PC-9 (cell line): Measurements from ENCODE around the gene KLHL36. TPM values are rescaled to one million over a fixed set of nuclear protein-coding genes. Genes with fewer than 3 reads are reported as not detected.

ENCODE experiments used
- BruUV-seq: library from RNA; stranded (reverse); fragments of 400-500 nt; replicated peaks from 2 replicates; lab custom pipeline; 2021; lab: Mats Ljungman, UMichigan
- CTCF ChIA-PET: fragments of 300-600 bp; sonication (Branson Sonifier 250); formaldehyde crosslinking; loops from one replicate; lab custom pipeline; 2022; ENCODE audit warnings: antibody characterized with exemption; lab: Charles Lee
- POLR2A ChIA-PET: fragments of 300-600 bp; sonication (Branson Sonifier 250); formaldehyde crosslinking; loops from one replicate; lab custom pipeline; 2022; ENCODE audit warnings: antibody characterized with exemption; ENCODE audit not compliant: unreplicated experiment; lab: Charles Lee
- DNase-seq, 2 experiments: peaks; one replicate each; pipeline versions ENCODE4 v3.0.0 to v3.0.0-alpha.2; 2015 to 2022; ENCODE audit warnings: mixed read lengths in 1 of 2
- H2AFZ ChIP-seq: fragments of 200-600 bp; sonication (generic); 2 replicates; pipeline ENCODE4 v1.8.1; 2017; ENCODE audit warnings: antibody characterized with exemption
- H3F3A ChIP-seq: fragments of 200-600 bp; sonication (generic); 2 replicates; pipeline ENCODE4 v1.8.1; 2017; ENCODE audit warnings: antibody characterized with exemption, mild to moderate bottlenecking, low read depth; ENCODE audit not compliant: insufficient read depth
- H3K27ac ChIP-seq: fragments of 200-600 bp; sonication (generic); 2 replicates; pipeline ENCODE4 v1.6.1; 2016; ENCODE audit warnings: mixed run types
- H3K27me3 ChIP-seq: fragments of 200-600 bp; sonication (generic); 2 replicates; pipeline ENCODE4 v1.6.1; 2016; ENCODE audit warnings: low read depth, mixed run types; ENCODE audit not compliant: insufficient read depth
- H3K36me3 ChIP-seq: fragments of 200-600 bp; sonication (generic); 2 replicates; pipeline ENCODE4 v1.6.1; 2016; ENCODE audit warnings: low read depth, mixed run types
- H3K4me1 ChIP-seq: fragments of 200-600 bp; sonication (generic); replicated peaks from 2 replicates; pipeline ENCODE4 v1.6.1; 2016; ENCODE audit warnings: mixed run types; ENCODE audit not compliant: insufficient read depth
- H3K4me2 ChIP-seq: fragments of 200-600 bp; sonication (generic); 2 replicates; pipeline ENCODE4 v1.6.1; 2017; ENCODE audit warnings: mixed run types
- H3K4me3 ChIP-seq: fragments of 200-600 bp; sonication (generic); 2 replicates; pipeline ENCODE4 v1.6.1; 2016; ENCODE audit warnings: mixed run types
- H3K79me2 ChIP-seq: fragments of 200-600 bp; sonication (generic); 2 replicates; pipeline ENCODE4 v1.6.1; 2017; ENCODE audit warnings: low read depth, mixed run types
- H3K9me2 ChIP-seq: fragments of 200-600 bp; sonication (generic); 2 replicates; pipeline ENCODE4 v1.8.1; 2017; ENCODE audit warnings: mild to moderate bottlenecking; ENCODE audit not compliant: insufficient read depth
- H3K9me3 ChIP-seq: fragments of 200-600 bp; sonication (generic); 2 replicates; pipeline ENCODE4 v1.8.1; 2016; ENCODE audit warnings: low read depth; ENCODE audit not compliant: insufficient read depth
- H4K20me1 ChIP-seq: fragments of 200-600 bp; sonication (generic); 2 replicates; pipeline ENCODE4 v1.8.1; 2017; ENCODE audit not compliant: insufficient read depth
- CTCF ChIP-seq: fragments of 200-600 bp; sonication (generic); conservative IDR thresholded peaks from 2 replicates; pipeline ENCODE4 v1.6.1; 2017; ENCODE audit warnings: mixed run types, antibody characterized with exemption, mild to moderate bottlenecking, moderate library complexity
- EZH2 ChIP-seq: fragments of 200-600 bp; sonication (generic); IDR thresholded peaks from 2 replicates; pipeline ENCODE4 v1.8.0; 2017; ENCODE audit warnings: antibody characterized with exemption, low read depth
- intact Hi-C: fragments of 100-400 bp; cut with micrococcal nuclease; formaldehyde crosslinking; loops from one replicate; pipeline ENCODE4 v1.10.0; 2022; ENCODE audit not compliant: unreplicated experiment
- total RNA-seq: library from RNA; stranded (reverse); gene quantifications from 2 replicates; pipeline ENCODE4 v1.2.3, GENCODE V29; 2021

KLHL36 gene
- total RNA-seq, 1 experiment from 2014 or later: 73.8 TPM

- no peaks in the 10 kb centered on the region for H3K9me2 ChIP-seq
- H3K79me2 ChIP-seq: no peaks in the 10 kb centered on the region
- no peaks in the 10 kb centered on the region for H3K9me3 ChIP-seq
- no TSS peak for BruUV-seq
- ChIA-PET CTCF (no interaction called here), POLR2A (no interaction called here)
- intact Hi-C loops: no loop called here
- H3F3A ChIP-seq: peaks cover 17% of the 10 kb centered on the region; the same call in 1 of the 2 replicates
- no peak overlapping the region for H2AFZ ChIP-seq
- no peak for TF ChIP-seq CTCF
- no peak for TF ChIP-seq EZH2
- H3K27ac ChIP-seq: no peak overlapping the region
- no peaks in the 10 kb centered on the region for H3K36me3 ChIP-seq
- no peak overlapping the region for H3K4me3 ChIP-seq
- H3K4me2 ChIP-seq: no peak overlapping the region
- no peak for DNase-seq
- no peaks in the 10 kb centered on the region for H3K27me3 ChIP-seq
- H4K20me1 ChIP-seq: no peaks in the 10 kb centered on the region
- peaks cover 15% of the 10 kb centered on the region for H3K4me1 ChIP-seq
These were observed 28.9 kb downstream of the KLHL36 start for GRCh38 chr16:84677017-84677803.

DNA sequence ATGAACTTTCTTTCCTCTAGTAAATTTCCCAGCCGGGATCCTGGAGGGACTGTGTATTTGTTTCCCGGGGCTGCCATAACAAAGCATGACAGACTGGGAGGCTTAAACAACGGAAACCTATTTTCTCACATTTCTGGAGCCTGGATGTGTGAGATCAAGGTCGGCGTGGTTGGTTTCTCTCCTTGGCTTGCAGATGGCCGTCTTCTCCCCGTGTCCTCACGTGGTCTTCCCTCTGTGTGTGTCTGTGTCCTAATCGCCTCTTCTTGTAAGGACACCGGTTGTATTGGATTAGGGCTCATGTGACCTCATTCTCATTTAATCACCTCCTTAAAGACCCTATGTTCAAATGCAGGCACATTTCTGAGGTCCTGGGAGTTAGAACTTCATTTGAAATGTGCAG is 29.5 kb downstream of the KLHL36 start:
- Histone ChIP-seq H3K9me2 (no peaks in the 10 kb centered on the region), H3K79me2 (no peaks in the 10 kb centered on the region), H3K27me3 (no peaks in the 10 kb centered on the region), H3K4me3 (no peak overlapping the region), H3F3A (peaks cover 13% of the 10 kb centered on the region; the same call in 1 of the 2 replicates), H3K4me2 (no peak overlapping the region), H3K9me3 (no peaks in the 10 kb centered on the region), H2AFZ (no peak overlapping the region), H4K20me1 (no peaks in the 10 kb centered on the region), H3K36me3 (no peaks in the 10 kb centered on the region), H3K27ac (no peak overlapping the region), H3K4me1 (peaks cover 10% of the 10 kb centered on the region)
- TF ChIP-seq EZH2: no peak
- TF ChIP-seq CTCF: no peak
- no peak for DNase-seq
- ChIA-PET CTCF (no interaction called here), POLR2A (no interaction called here)
- intact Hi-C loops: no loop called here
- BruUV-seq: no TSS peak

GRCh38 chr16:84678541-84678940 is 30.2 kb downstream of the KLHL36 start:
- no peaks in the 10 kb centered on the region for H3K36me3 ChIP-seq
- H3K4me1 ChIP-seq: peaks cover 3% of the 10 kb centered on the region
- POLR2A ChIA-PET: no interaction called here
- BruUV-seq: no TSS peak
- no peaks in the 10 kb centered on the region for H3K9me3 ChIP-seq
- no peak for DNase-seq
- intact Hi-C loops: no loop called here
- TF ChIP-seq CTCF: no peak
- no peak for TF ChIP-seq EZH2
- no peaks in the 10 kb centered on the region for H3K9me2 ChIP-seq
- H3K4me2 ChIP-seq: no peak overlapping the region
- CTCF ChIA-PET: interaction anchor here (0.6 kb wide), 1 partner anchor 410 kb away, joined by 4 read pairs; no protein-coding TSS in a partner anchor
- H3F3A ChIP-seq: peaks cover 9% of the 10 kb centered on the region; the same call in 1 of the 2 replicates
- H3K27me3 ChIP-seq: no peaks in the 10 kb centered on the region
- no peaks in the 10 kb centered on the region for H4K20me1 ChIP-seq
- no peaks in the 10 kb centered on the region for H3K79me2 ChIP-seq
- no peak overlapping the region for H3K27ac ChIP-seq
- H2AFZ ChIP-seq: no peak overlapping the region
- H3K4me3 ChIP-seq: no peak overlapping the region
